ENCODE data around the gene SLC2A13.

SLC2A13 gene

DNA sequence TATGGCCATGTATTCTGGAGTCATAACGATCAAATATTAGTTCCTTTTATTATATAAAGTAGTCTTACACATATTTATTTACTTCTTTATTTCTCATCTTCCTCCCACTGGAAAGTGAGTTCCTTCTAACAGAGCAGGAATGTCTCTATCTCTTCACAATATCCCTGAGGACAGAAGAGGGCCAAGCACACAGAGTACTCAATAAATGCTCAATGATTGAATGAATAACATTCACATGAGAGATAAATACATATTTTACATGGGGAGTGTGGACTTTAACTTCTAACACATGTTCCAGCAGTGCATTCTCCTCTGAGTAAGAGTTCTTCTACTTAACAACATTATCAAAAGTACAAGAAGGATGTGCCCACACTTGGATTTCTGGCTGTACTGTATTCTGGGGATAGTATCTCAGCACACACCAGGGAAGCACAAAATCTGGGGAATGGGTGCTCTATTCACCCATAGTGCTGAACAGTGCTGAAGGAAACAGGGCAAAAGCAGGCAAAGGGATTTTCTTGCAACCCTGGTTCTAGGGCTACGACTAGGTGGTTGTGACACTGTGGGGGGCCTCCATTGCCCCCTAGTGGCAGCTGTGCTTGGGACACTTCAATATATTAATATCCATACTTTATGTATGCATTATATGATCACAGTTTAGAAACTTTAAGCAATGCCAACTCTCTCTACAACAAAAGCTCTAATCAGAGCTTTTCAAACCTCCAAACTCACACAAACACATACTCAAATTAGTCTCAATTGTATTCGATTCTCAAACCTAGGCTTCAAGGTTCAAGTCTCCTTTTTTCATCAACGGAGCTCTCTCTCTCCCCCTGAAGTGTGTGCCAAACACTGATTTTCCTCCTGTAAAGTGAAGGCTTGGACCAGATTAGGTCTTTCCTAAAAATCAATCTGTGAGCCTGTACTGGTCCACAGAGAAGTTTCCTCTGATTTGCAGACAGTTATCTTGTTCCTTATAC is 115.5 kb downstream of the SLC2A13 start:
- DNase-seq (ENCODE audit: extremely low spot score), result peak; percentile 42
- ChIA-PET CTCF (interaction anchor here (0.6 to 5.9 kb wide), 26 partner anchors 10 to 534 kb away, joined by 3 to 49 read pairs (median 4); no protein-coding TSS in a partner anchor), POLR2A (no interaction called here)
- TF ChIP-seq, protein P1, sequence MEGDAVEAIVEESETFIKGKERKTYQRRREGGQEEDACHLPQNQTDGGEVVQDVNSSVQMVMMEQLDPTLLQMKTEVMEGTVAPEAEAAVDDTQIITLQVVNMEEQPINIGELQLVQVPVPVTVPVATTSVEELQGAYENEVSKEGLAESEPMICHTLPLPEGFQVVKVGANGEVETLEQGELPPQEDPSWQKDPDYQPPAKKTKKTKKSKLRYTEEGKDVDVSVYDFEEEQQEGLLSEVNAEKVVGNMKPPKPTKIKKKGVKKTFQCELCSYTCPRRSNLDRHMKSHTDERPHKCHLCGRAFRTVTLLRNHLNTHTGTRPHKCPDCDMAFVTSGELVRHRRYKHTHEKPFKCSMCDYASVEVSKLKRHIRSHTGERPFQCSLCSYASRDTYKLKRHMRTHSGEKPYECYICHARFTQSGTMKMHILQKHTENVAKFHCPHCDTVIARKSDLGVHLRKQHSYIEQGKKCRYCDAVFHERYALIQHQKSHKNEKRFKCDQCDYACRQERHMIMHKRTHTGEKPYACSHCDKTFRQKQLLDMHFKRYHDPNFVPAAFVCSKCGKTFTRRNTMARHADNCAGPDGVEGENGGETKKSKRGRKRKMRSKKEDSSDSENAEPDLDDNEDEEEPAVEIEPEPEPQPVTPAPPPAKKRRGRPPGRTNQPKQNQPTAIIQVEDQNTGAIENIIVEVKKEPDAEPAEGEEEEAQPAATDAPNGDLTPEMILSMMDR (IDR thresholded peaks at IDR 0.05; ENCODE audit: control extremely low read depth, extremely low read depth, low read depth, missing control alignments), result peak; percentile 88

DNA sequence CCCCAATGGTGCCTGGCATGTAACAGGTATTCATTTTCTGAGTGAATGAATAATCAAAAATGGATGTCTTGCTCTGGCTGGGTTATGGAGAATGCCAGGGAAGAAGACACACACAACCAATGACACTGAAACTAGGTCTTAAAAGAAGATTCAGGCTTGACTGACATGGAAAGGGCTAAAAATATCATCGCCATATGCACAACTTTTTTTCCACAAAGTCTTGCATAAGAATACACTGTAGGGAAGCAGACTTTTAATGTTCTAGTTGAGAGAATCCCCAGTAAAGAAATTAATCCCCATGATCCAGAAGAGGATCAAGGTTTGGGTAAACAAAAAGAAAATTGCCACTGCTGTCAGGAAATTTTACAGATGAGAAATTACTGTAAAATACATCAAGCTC is 116.4 kb downstream of the SLC2A13 start:
- TF ChIP-seq, protein P1 (IDR thresholded peaks at IDR 0.05; ENCODE audit: control extremely low read depth, extremely low read depth, low read depth, missing control alignments), result no peak
- no peak for DNase-seq (ENCODE audit: extremely low spot score)
- POLR2A ChIA-PET, result no interaction called here
- CTCF ChIA-PET, result no interaction called here

DNA sequence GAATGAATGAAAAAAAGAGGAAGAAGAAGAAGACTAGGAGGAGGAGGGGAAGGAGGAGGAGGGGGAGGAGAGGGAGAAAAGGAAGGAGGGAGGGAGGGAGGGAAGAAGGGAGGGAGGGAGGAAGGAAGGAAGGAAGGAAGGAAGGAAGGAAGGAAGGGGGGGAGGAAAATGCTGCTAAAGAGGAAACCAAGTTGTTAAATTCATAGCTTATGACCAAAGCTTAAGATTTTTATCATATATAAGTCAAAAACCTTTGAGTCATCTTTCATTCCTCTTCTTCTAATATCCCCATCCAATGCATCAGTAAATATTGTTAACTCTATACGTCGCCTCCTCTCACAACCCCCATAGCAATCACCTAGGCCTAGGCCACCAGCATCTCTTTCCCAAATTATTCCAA is 117.3 kb downstream of the SLC2A13 start:
- CTCF ChIA-PET, result no interaction called here
- TF ChIP-seq, protein P1 (IDR thresholded peaks at IDR 0.05; ENCODE audit: control extremely low read depth, extremely low read depth, low read depth, missing control alignments), result no peak
- POLR2A ChIA-PET, result no interaction called here
- DNase-seq (ENCODE audit: extremely low spot score), result no peak

DNA sequence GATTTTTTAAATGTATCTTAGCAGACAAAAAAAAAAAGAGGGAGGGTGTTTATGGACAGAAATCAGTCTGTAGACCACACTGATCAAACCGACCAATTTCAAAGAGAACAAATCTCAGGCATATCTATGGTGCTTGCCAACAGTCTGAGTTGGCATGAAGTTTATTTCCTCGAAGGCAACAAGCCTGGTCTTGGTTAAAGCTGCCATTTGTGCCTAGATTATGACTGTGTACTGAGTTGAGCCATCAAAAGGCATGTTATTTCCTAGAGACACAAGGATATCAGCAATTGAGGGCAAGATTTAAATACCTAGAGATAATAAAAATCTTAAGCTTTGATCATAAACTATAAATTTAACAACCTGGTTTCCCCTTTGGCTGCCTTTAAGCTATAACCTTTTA is 119.2 kb downstream of the SLC2A13 start:
- ChIA-PET POLR2A (no interaction called here), CTCF (interaction anchor here (1.1 to 1.7 kb wide), 2 partner anchors 16 to 24 kb away, joined by 4 to 5 read pairs; no protein-coding TSS in a partner anchor)
- DNase-seq (ENCODE audit: extremely low spot score), result no peak
- TF ChIP-seq, protein P1 (IDR thresholded peaks at IDR 0.05; ENCODE audit: control extremely low read depth, extremely low read depth, low read depth, missing control alignments), result no peak

DNA sequence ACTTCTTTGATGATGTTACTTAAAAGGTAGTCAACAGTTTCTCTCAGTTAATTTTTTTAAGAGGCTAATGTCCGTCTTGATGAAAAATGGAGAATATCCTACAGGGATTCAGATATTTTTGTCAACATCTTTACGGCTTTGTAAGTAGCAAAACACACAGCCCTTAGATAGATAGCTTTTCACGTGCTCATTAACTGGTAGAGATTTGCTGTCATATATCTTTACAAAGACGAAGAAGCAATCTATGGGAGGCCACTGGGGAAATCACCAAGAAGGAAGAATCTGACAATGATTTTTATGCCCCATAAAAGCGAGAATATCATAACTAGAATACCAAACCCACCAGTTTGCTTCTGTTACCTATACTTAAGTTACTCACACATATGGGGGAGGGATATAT is 121.2 kb downstream of the SLC2A13 start:
- POLR2A ChIA-PET, result no interaction called here
- TF ChIP-seq, protein P1 (IDR thresholded peaks at IDR 0.05; ENCODE audit: control extremely low read depth, extremely low read depth, low read depth, missing control alignments), result no peak
- CTCF ChIA-PET, result interaction anchor here (1.2 kb wide), 1 partner anchor 26 kb away, joined by 3 read pairs; no protein-coding TSS in a partner anchor
- DNase-seq (ENCODE audit: extremely low spot score), result no peak

DNA sequence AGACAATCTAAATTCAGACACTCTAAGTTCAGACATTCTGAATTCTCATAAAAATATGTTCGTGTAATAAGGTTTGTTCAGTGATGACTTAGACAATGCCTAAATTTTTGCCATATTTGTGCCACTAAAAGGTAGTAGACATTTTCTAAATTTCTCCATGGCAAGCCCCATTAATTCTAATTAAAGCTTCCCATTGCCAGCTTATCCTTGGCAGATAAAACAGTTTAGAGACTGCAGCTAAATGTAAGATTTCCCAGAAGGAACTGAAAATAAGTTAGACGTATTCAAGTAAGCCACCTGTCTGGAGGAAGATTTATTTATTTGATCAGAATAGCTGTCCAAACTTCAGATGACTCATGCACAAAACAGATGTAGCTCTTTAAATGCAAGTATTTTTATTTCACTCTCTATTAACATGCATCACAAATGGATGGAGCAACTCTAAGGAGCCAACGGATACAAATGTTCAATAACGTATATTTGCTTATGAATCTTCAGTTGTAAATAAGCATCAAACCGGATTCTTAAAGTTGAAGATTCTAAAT is 130.4 kb downstream of the SLC2A13 start:
- ChIA-PET CTCF (interaction anchor here (1.2 to 2.1 kb wide), 2 partner anchors 15 to 18 kb away, joined by 4 to 6 read pairs; no protein-coding TSS in a partner anchor), POLR2A (no interaction called here)
- DNase-seq (ENCODE audit: extremely low spot score), result no peak
- TF ChIP-seq, protein P1 (IDR thresholded peaks at IDR 0.05; ENCODE audit: control extremely low read depth, extremely low read depth, low read depth, missing control alignments), result no peak
